ENCODE data around the gene SIDT2. TPM values are rescaled to one million over a fixed set of nuclear protein-coding genes. Genes with fewer than 3 reads are reported as not detected.

Gene SIDT2
- total and polyA plus RNA-seq, 2 of the 8 experiments (the other 6 are each of a cell fraction or from before 2014, with no cell fraction given): 18.5 to 21.1 TPM

DNA sequence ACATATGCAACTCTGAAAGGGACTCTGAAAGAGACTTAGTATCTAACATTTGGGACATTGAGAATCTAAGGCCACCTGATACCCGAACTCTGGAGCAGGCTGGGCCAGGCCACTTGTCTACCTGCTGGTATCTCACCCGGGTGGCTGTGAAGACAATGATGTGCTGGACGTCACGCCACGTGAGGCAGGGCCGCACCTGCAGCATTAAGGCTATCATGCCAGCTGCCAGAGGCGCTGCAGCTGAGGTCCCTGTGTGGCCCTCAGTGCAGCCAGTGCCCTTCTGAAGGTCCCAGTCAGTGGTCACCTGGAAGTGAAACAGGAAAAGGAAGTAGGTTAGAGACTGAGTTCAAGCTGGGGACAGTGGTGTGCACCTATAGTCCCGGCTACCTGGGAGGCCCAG lies 40.9 kb downstream of the SIDT2 start:
- Histone ChIP-seq H3K27me3 (replicated peaks in 1 of 4; ENCODE audit: control insufficient read depth in 3 of 4, extremely low read depth in 1 of 4, insufficient read depth in 3 of 4, low read length in 3 of 4) (no peaks in the 10 kb centered on the region), H2BK20ac (ENCODE audit: low read length) (no peak overlapping the region), H3K23ac (ENCODE audit: insufficient read length) (no peak overlapping the region), H2BK5ac (ENCODE audit: low read depth, low read length) (no peak overlapping the region), H3K79me1 (ENCODE audit: low read depth, low read length) (no peaks in the 10 kb centered on the region), H2AFZ (ENCODE audit: low read length) (no peak overlapping the region), H3K23me2 (ENCODE audit: low read depth, low read length) (no peaks in the 10 kb centered on the region), H3K4me3 (ENCODE audit: extremely low read depth in 1 of 4, insufficient read depth in 2 of 4, low read depth in 3 of 4, low read length in 4 of 4) (no peak overlapping the region), H3K4ac (replicated peaks; ENCODE audit: insufficient read length, low read depth, low read length) (no peak overlapping the region), H4K20me1 (replicated peaks in 1 of 2; ENCODE audit: control insufficient read depth in 1 of 2, insufficient read depth in 2 of 2, low read length in 2 of 2) (peaks cover 0 to 1% of the 10 kb centered on the region in 2 experiments), H4K91ac (replicated peaks; ENCODE audit: insufficient read length, low read length) (no peak overlapping the region), H2BK15ac (ENCODE audit: low read length) (no peak overlapping the region), H4K5ac (ENCODE audit: insufficient read length, low read depth, low read length) (no peak overlapping the region), H3K56ac (replicated peaks; ENCODE audit: insufficient read length, low read depth, low read length) (no peak overlapping the region), H3K9ac (replicated peaks in 1 of 4; ENCODE audit: extremely low read depth in 1 of 4, low read depth in 3 of 4, low read length in 3 of 4) (no peak overlapping the region), H3K4me1 (replicated peaks in 1 of 4; ENCODE audit: control insufficient read depth in 3 of 4, insufficient read depth in 4 of 4, low read length in 3 of 4) (no peaks in the 10 kb centered on the region), H3K79me2 (ENCODE audit: control insufficient read depth in 1 of 2, insufficient read depth in 2 of 2, low read length in 2 of 2) (no peaks in the 10 kb centered on the region; a peak in 1 of 4 replicates), H2BK120ac (replicated peaks; ENCODE audit: low read depth, low read length) (no peak overlapping the region), H3K27ac (ENCODE audit: low read depth, low read length) (no peak overlapping the region), H3K9me3 (ENCODE audit: insufficient read depth in 2 of 2, low read depth in 1 of 2, low read length in 1 of 2) (no peaks in the 10 kb centered on the region), H3K36me3 (ENCODE audit: control insufficient read depth in 2 of 4, insufficient read depth in 4 of 4, low read length in 3 of 4) (peaks cover 9 to 38% (median 24%) of the 10 kb centered on the region in 4 experiments; a peak in 7 of 8 replicates), H3K4me2 (ENCODE audit: insufficient read depth in 1 of 2, low read depth in 2 of 2, low read length in 2 of 2) (no peak overlapping the region), H4K8ac (ENCODE audit: extremely low read depth, insufficient read depth, low read length) (no peak overlapping the region), H2BK12ac (ENCODE audit: low read depth, low read length) (no peak overlapping the region), H3K18ac (ENCODE audit: extremely low read depth, low read length) (no peak overlapping the region), H2AK5ac (ENCODE audit: low read depth, low read length) (no peak overlapping the region), H3K14ac (ENCODE audit: insufficient read length) (no peak overlapping the region)
- 87% methylated on average over 8 of the region's 8 CpGs; no CpG with 5 or more reads in 1 of the 2 experiments for WGBS, 2 experiments (ENCODE audit: extremely low coverage in 1 of 2, insufficient coverage in 1 of 2, insufficient read length in 1 of 2, insufficient replicate concordance in 2 of 2, low coverage in 1 of 2, low lambda C conversion rate in 2 of 2, missing lambda C conversion rate in 1 of 2)
- POLR2A ChIA-PET (ENCODE audit: partially characterized antibody): interaction anchor here (0.7 to 4.0 kb wide), 5 partner anchors 8 to 25 kb away, joined by 3 to 15 read pairs (median 5); no protein-coding TSS in a partner anchor
- CTCF ChIA-PET (ENCODE audit: partially characterized antibody): interaction anchor here (1.9 to 25.0 kb wide), 5 partner anchors 7 to 38 kb away, joined by 9 to 449 read pairs (median 41); partner anchors contain the start of genes PCSK7, SIDT2 and TAGLN
- FAIRE-seq (no peak), DNase-seq (ENCODE audit: low read depth in 1 of 2, low spot score in 2 of 2) (no peak)
- TF ChIP-seq, protein P1, sequence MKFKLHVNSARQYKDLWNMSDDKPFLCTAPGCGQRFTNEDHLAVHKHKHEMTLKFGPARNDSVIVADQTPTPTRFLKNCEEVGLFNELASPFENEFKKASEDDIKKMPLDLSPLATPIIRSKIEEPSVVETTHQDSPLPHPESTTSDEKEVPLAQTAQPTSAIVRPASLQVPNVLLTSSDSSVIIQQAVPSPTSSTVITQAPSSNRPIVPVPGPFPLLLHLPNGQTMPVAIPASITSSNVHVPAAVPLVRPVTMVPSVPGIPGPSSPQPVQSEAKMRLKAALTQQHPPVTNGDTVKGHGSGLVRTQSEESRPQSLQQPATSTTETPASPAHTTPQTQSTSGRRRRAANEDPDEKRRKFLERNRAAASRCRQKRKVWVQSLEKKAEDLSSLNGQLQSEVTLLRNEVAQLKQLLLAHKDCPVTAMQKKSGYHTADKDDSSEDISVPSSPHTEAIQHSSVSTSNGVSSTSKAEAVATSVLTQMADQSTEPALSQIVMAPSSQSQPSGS (IDR thresholded peaks at IDR 0.05; ENCODE audit: low read length): no peak
- TF ChIP-seq CTBP2 (IDR thresholded peaks at IDR 0.05; ENCODE audit: borderline replicate concordance, insufficient read depth, insufficient read length, low read length): no peak
- no peak for TF ChIP-seq KDM4A (IDR thresholded peaks at IDR 0.05; ENCODE audit: low read depth, low read length, severe bottlenecking)
- no peak for TF ChIP-seq EZH2 (IDR thresholded peaks at IDR 0.05; ENCODE audit: low read depth, low read length, severe bottlenecking)
- no peak for TF ChIP-seq JUN (IDR thresholded peaks at IDR 0.05; ENCODE audit: low read depth, low read length)
- TF ChIP-seq MAFK (IDR thresholded peaks at IDR 0.05; ENCODE audit: low read depth, low read length): no peak

Measured in H1 (cell line).